OCI-LY1 (cell line): ENCODE results near the gene NBPF6.
"Not testable (repeated sequence)": the region's sequence is repeated elsewhere in the genome, so short reads cannot be mapped to it uniquely, and the experiment has no call there.

Source experiments
- EZH2 ChIP-seq: fragments of 200-600 bp; sonication (generic), shearing (Covaris generic); IDR thresholded peaks from 2 replicates; pipeline ENCODE4 v1.8.0; 2017; ENCODE audit warnings: borderline replicate concordance, mixed run types, mild to moderate bottlenecking, antibody characterized with exemption, low read length, moderate library complexity, mixed read lengths
- TF ChIP-seq, protein P1 (sequence below): fragments of 200-600 bp; sonication (generic), shearing (Covaris generic); IDR thresholded peaks from 2 replicates; pipeline ENCODE4 v1.5.1; 2017; ENCODE audit warnings: mild to moderate bottlenecking, antibody characterized with exemption, low read length, moderate library complexity, mixed read lengths

DNA sequence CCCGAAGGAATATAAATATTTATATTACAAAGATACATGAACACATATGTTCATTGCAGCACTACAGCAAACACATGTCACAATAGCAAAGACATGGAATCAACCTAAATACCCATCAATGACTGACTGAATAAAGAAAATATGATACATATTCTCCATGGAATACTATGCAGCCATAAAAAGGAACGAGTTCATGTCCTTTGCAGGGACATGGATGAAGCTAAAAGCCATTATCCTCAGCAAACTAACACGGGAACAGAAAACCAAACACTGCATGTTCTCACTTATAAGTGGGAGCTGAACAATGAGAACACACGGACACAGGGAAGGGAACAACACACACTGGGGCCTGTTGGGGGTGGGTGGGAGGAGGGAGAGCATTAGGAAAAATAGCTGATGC, 46.7 kb downstream of the NBPF6 start:
- TF ChIP-seq, protein P1, sequence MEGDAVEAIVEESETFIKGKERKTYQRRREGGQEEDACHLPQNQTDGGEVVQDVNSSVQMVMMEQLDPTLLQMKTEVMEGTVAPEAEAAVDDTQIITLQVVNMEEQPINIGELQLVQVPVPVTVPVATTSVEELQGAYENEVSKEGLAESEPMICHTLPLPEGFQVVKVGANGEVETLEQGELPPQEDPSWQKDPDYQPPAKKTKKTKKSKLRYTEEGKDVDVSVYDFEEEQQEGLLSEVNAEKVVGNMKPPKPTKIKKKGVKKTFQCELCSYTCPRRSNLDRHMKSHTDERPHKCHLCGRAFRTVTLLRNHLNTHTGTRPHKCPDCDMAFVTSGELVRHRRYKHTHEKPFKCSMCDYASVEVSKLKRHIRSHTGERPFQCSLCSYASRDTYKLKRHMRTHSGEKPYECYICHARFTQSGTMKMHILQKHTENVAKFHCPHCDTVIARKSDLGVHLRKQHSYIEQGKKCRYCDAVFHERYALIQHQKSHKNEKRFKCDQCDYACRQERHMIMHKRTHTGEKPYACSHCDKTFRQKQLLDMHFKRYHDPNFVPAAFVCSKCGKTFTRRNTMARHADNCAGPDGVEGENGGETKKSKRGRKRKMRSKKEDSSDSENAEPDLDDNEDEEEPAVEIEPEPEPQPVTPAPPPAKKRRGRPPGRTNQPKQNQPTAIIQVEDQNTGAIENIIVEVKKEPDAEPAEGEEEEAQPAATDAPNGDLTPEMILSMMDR = not testable (repeated sequence)
- not testable (repeated sequence) for TF ChIP-seq EZH2
